Keratinocyte (primary cell): ENCODE results near the gene COL21A1. TPM values are rescaled to one million over a fixed set of nuclear protein-coding genes. Genes with fewer than 3 reads are reported as not detected.

Experiments used
- DNase-seq: peaks from one replicate; pipeline ENCODE4 v3.0.0-alpha.2; 2011; ENCODE audit warnings: low read depth, missing footprints, low spot score
- FAIRE-seq: peaks from 2 replicates; lab custom pipeline; 2011; peaks lifted over from hg19 to GRCh38; lab: Jason Lieb, UNC
- H2AFZ ChIP-seq: 2 replicates; pipeline ENCODE4 v1.6.0; 2012; ENCODE audit warnings: low read length, control low read depth, inconsistent platforms; ENCODE audit not compliant: control insufficient read depth
- H3K27ac ChIP-seq: 2 replicates; pipeline ENCODE4 v1.5.1; 2011; ENCODE audit warnings: low read length; ENCODE audit not compliant: control insufficient read depth, insufficient read depth
- H3K27me3 ChIP-seq: 3 replicates; pipeline ENCODE4 v1.6.0; 2011; ENCODE audit warnings: low read length; ENCODE audit not compliant: control insufficient read depth, insufficient read depth; ENCODE audit errors: extremely low read depth
- H3K36me3 ChIP-seq, 2 experiments: 2 replicates in 1 of 2; 3 replicates in 1 of 2; pipeline ENCODE4 v1.5.1; 2011; ENCODE audit warnings: low read length in 2 of 2, mild to moderate bottlenecking in 1 of 2; ENCODE audit not compliant: control insufficient read depth in 2 of 2, insufficient read depth in 2 of 2; ENCODE audit errors: extremely low read depth in 1 of 2
- H3K4me1 ChIP-seq: 3 replicates; pipeline ENCODE4 v1.5.1; 2011; ENCODE audit warnings: low read length; ENCODE audit not compliant: control insufficient read depth, insufficient read depth; ENCODE audit errors: extremely low read depth
- H3K4me2 ChIP-seq: 3 replicates; pipeline ENCODE4 v1.6.0; 2011; ENCODE audit warnings: low read depth, low read length; ENCODE audit not compliant: control insufficient read depth, insufficient read depth; ENCODE audit errors: extremely low read depth
- H3K4me3 ChIP-seq, 3 experiments: fragments of 200-600 bp in 1 of 3; sonication (generic) in 1 of 3; 2 replicates in 2 of 3; 3 replicates in 1 of 3; pipeline ENCODE4 v1.5.1; 2011 to 2016; ENCODE audit warnings: low read length in 3 of 3, mild to moderate bottlenecking in 3 of 3, control low read depth in 2 of 3, inconsistent platforms in 1 of 3, low read depth in 1 of 3, mixed read lengths in 1 of 3, mixed run types in 1 of 3, moderate library complexity in 1 of 3; ENCODE audit not compliant: control insufficient read depth in 2 of 3, insufficient read depth in 2 of 3; ENCODE audit errors: extremely low read depth in 1 of 3
- H3K79me2 ChIP-seq: 2 replicates; pipeline ENCODE4 v1.6.0; 2012; ENCODE audit warnings: low read length; ENCODE audit not compliant: control insufficient read depth, insufficient read depth
- H3K9ac ChIP-seq: 3 replicates; pipeline ENCODE4 v1.6.0; 2011; ENCODE audit warnings: low read length; ENCODE audit not compliant: control insufficient read depth, insufficient read depth; ENCODE audit errors: extremely low read depth
- H3K9me1 ChIP-seq: 3 replicates; pipeline ENCODE4 v1.6.0; 2011; ENCODE audit warnings: low read length; ENCODE audit not compliant: control insufficient read depth, insufficient read depth; ENCODE audit errors: extremely low read depth
- H3K9me3 ChIP-seq: 2 replicates; pipeline ENCODE4 v1.5.1; 2012; ENCODE audit warnings: low read depth, low read length; ENCODE audit not compliant: control insufficient read depth
- H4K20me1 ChIP-seq: 3 replicates; pipeline ENCODE4 v1.6.0; 2011; ENCODE audit warnings: low read length; ENCODE audit not compliant: control insufficient read depth, insufficient read depth; ENCODE audit errors: extremely low read depth
- EZH2 ChIP-seq: IDR thresholded peaks from one replicate; pipeline ENCODE4 v1.6.1; 2012; ENCODE audit warnings: inconsistent platforms, mild to moderate bottlenecking, low read length, moderate library complexity
- dilution Hi-C: fragments of 300-500 bp; cut with MboI; formaldehyde crosslinking; loops from one replicate; pipeline ENCODE4 v1.7.0; 2020; ENCODE audit warnings: low sequenced_read_pairs; ENCODE audit not compliant: extremely low pct_ligation_motif_present
- polyA plus RNA-seq, 5 experiments: library from polyadenylated mRNA; depleted of rRNA in 3 of 5; stranded (reverse) in 3 of 5; stranded (forward) in 1 of 5; unstranded in 1 of 5; fragments of >200 nt; gene quantifications; 1 replicate in 1 of 5; 2 replicates in 3 of 5; 3 replicates in 1 of 5; pipeline versions ENCODE4 v1.2.1 to v1.2.3, GENCODE V29; 2011 to 2012; ENCODE audit warnings: missing spikeins in 2 of 5, low read depth in 1 of 5, low replicate concordance in 1 of 5
- TF ChIP-seq, protein P1 (sequence below), 3 experiments: IDR thresholded peaks in 1 of 3; conservative IDR thresholded peaks in 1 of 3; optimal IDR thresholded peaks in 1 of 3; 2 replicates in 2 of 3; 3 replicates in 1 of 3; pipeline versions ENCODE3 to v1.5.1; 2011; ENCODE audit warnings: low read length in 3 of 3, mild to moderate bottlenecking in 3 of 3, moderate library complexity in 2 of 3, control low read depth in 1 of 3, inconsistent platforms in 1 of 3; ENCODE audit not compliant: insufficient read depth in 2 of 3; ENCODE audit errors: extremely low read depth in 1 of 3

COL21A1 gene
- polyA plus RNA-seq, 1 donor (not counting 4 experiments of a cell fraction or from before 2014, with no cell fraction given): 0.16 TPM

DNA sequence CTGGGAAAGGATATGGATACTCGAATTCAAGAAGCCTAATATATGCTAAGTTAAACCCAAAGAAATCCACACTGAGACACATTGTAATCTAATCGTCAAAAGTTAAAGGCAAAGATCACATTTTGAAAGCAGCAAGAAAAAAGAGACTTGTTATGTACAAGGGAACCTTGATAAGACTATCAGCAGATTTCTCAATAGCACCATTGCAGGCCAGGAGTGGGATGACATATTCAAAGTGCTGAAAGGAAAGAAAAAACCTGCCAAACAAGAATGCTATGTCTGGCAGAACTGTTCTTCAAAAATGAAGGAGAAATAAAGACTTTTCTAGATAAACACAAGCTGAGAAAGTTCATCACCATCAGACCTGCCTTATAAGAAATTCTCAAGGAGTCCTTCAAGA, 75.2 kb downstream of the COL21A1 start:
- H3K4me3 ChIP-seq: no peak overlapping the region
- H3K9me1 ChIP-seq: no peaks in the 10 kb centered on the region
- TF ChIP-seq, protein P1, sequence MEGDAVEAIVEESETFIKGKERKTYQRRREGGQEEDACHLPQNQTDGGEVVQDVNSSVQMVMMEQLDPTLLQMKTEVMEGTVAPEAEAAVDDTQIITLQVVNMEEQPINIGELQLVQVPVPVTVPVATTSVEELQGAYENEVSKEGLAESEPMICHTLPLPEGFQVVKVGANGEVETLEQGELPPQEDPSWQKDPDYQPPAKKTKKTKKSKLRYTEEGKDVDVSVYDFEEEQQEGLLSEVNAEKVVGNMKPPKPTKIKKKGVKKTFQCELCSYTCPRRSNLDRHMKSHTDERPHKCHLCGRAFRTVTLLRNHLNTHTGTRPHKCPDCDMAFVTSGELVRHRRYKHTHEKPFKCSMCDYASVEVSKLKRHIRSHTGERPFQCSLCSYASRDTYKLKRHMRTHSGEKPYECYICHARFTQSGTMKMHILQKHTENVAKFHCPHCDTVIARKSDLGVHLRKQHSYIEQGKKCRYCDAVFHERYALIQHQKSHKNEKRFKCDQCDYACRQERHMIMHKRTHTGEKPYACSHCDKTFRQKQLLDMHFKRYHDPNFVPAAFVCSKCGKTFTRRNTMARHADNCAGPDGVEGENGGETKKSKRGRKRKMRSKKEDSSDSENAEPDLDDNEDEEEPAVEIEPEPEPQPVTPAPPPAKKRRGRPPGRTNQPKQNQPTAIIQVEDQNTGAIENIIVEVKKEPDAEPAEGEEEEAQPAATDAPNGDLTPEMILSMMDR (optimal IDR thresholded peaks at IDR 0.05 in 1 of 3, IDR thresholded peaks at IDR 0.05 in 1 of 3, conservative IDR thresholded peaks at IDR 0.05 in 1 of 3; ENCODE audit: extremely low read depth in 1 of 3, insufficient read depth in 2 of 3, low read length in 3 of 3): no peak
- TF ChIP-seq EZH2: no peak
- no peaks in the 10 kb centered on the region for H3K79me2 ChIP-seq
- H3K4me2 ChIP-seq: no peak overlapping the region
- H4K20me1 ChIP-seq: no peaks in the 10 kb centered on the region
- dilution Hi-C loops: no loop called here
- no peaks in the 10 kb centered on the region for H3K9me3 ChIP-seq
- no peaks in the 10 kb centered on the region for H3K27me3 ChIP-seq
- H3K36me3 ChIP-seq: no peaks in the 10 kb centered on the region
- H2AFZ ChIP-seq: no peak overlapping the region
- H3K4me1 ChIP-seq: peaks cover 8% of the 10 kb centered on the region
- H3K9ac ChIP-seq: no peak overlapping the region
- no peak overlapping the region for H3K27ac ChIP-seq
- FAIRE-seq: no peak
- DNase-seq: no peak

DNA sequence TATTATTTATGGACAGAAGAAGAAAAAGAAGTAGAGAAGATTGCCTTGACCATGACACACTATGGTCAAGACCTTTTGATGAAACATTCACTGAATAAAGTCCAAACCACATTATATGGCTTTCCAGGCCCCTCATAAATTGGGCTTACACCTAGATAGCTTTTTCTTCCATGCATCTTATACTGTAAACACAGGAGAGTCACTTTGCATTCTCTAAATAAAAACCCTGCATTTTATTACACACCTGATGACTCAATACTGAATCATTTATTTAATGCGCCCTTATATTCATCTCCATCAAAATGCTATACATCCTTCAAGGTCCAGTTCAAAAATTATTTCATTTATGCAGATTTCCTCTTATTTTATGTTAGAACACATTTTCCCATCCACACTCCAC, 78.0 kb downstream of the COL21A1 start:
- Histone ChIP-seq H3K79me2 (no peaks in the 10 kb centered on the region), H3K36me3 (no peaks in the 10 kb centered on the region), H3K9ac (no peak overlapping the region), H3K27ac (no peak overlapping the region), H3K4me3 (no peak overlapping the region), H3K9me1 (no peaks in the 10 kb centered on the region), H2AFZ (no peak overlapping the region), H4K20me1 (no peaks in the 10 kb centered on the region), H3K4me1 (peaks cover 8% of the 10 kb centered on the region), H3K9me3 (no peaks in the 10 kb centered on the region), H3K27me3 (no peaks in the 10 kb centered on the region), H3K4me2 (no peak overlapping the region)
- FAIRE-seq (peak; percentile 23), DNase-seq (no peak)
- TF ChIP-seq, protein P1 (optimal IDR thresholded peaks at IDR 0.05 in 1 of 3, IDR thresholded peaks at IDR 0.05 in 1 of 3, conservative IDR thresholded peaks at IDR 0.05 in 1 of 3; ENCODE audit: extremely low read depth in 1 of 3, insufficient read depth in 2 of 3, low read length in 3 of 3): no peak
- no peak for TF ChIP-seq EZH2
- dilution Hi-C loops: no loop called here
